GM12878 (cell line): ENCODE results near the gene TMEM238L.

Source experiments
- ATF2 ChIP-seq: IDR thresholded peaks from 2 replicates; pipeline ENCODE4 v1.6.1; 2012; ENCODE audit warnings: low read length, inconsistent platforms
- CBFB ChIP-seq: IDR thresholded peaks from 2 replicates; pipeline ENCODE4 v1.6.1; 2016; ENCODE audit warnings: antibody characterized with exemption, low read depth
- CREB1 ChIP-seq: IDR thresholded peaks from 2 replicates; pipeline ENCODE4 v1.6.1; 2012; ENCODE audit warnings: low read depth, mild to moderate bottlenecking, inconsistent platforms
- EP300 ChIP-seq, 2 experiments: fragments of 150-350 bp in 1 of 2; IDR thresholded peaks; 2 replicates each; pipeline ENCODE4 v1.6.1; 2011 to 2012; ENCODE audit warnings: low read depth in 2 of 2, low read length in 2 of 2, borderline replicate concordance in 1 of 2, improper control_type of control experiment in 1 of 2, inconsistent platforms in 1 of 2; ENCODE audit not compliant: control insufficient read depth in 1 of 2
- FOS ChIP-seq: IDR thresholded peaks from 3 replicates; pipeline ENCODE4 v1.6.1; 2011; ENCODE audit warnings: borderline replicate concordance; ENCODE audit not compliant: insufficient read length; ENCODE audit errors: extremely low read depth
- MYB ChIP-seq: fragments of 150-350 bp; IDR thresholded peaks from 2 replicates; pipeline ENCODE4 v1.6.1; 2014; ENCODE audit warnings: mild to moderate bottlenecking, low read depth, low read length, borderline replicate concordance
- MYC ChIP-seq: IDR thresholded peaks from 2 replicates; pipeline ENCODE4 v1.6.1; 2011; ENCODE audit warnings: mild to moderate bottlenecking, low read length, moderate library complexity, inconsistent platforms; ENCODE audit not compliant: insufficient read depth, insufficient replicate concordance, insufficient read length, severe bottlenecking
- POLR2AphosphoS2 ChIP-seq: IDR thresholded peaks from 2 replicates; pipeline ENCODE4 v1.6.1; 2011; ENCODE audit warnings: low read depth, mild to moderate bottlenecking, low read length, improper control_type of control experiment, moderate library complexity
- PRDM15 ChIP-seq: fragments of 450-650 bp; formaldehyde crosslinking; IDR thresholded peaks from 2 replicates; pipeline ENCODE4 v1.4.0; 2020; ENCODE audit warnings: mild to moderate bottlenecking, moderate library complexity
- RAD21 ChIP-seq: IDR thresholded peaks from 2 replicates; pipeline ENCODE4 v1.6.1; 2011; ENCODE audit warnings: mild to moderate bottlenecking, low read depth, low read length, moderate library complexity; ENCODE audit not compliant: insufficient read depth
- SIN3A ChIP-seq: IDR thresholded peaks from 2 replicates; pipeline ENCODE4 v1.6.1; 2012; ENCODE audit warnings: low read depth, low read length, improper control_type of control experiment
- YY1 ChIP-seq: IDR thresholded peaks from 2 replicates; pipeline ENCODE4 v1.6.1; 2011; ENCODE audit warnings: low read depth, mild to moderate bottlenecking, low read length
- TF ChIP-seq, protein P1 (sequence below): IDR thresholded peaks from 2 replicates; pipeline ENCODE4 v1.6.1; 2011; ENCODE audit warnings: low read depth, mild to moderate bottlenecking, low read length, moderate library complexity, borderline replicate concordance; ENCODE audit errors: extremely low read depth

DNA sequence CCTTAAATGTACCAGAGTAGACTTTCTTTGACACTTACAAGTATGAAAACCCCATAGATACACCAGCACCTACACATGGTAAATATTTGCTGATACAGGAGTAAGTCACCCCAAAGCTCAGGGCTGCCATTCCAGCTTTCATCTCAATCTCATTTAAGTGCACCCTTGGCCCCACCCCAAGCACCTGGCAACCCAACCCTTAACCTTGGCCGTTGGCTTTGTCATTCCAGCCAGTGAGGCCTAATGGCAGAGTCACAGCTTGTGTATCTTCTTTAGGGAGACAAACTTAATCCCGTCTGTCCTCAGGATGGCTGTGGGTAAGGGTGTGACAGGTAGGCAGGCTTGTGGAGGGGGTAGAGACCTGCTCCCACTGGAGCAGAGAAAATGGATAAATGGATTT is 42.6 kb downstream of the TMEM238L start:
- TF ChIP-seq, protein P1, sequence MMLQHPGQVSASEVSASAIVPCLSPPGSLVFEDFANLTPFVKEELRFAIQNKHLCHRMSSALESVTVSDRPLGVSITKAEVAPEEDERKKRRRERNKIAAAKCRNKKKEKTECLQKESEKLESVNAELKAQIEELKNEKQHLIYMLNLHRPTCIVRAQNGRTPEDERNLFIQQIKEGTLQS: no peak
- TF ChIP-seq MYC (no peak), RAD21 (no peak), CBFB (no peak), ATF2 (no peak), POLR2AphosphoS2 (no peak), CREB1 (no peak), SIN3A (no peak), FOS (no peak), EP300 (IDR thresholded peaks at IDR 0.05; ENCODE audit: borderline replicate concordance in 1 of 2, control insufficient read depth in 1 of 2, low read depth in 2 of 2, low read length in 2 of 2) (no peak), PRDM15 (no peak), YY1 (no peak), MYB (no peak)
